ENCODE measurements around the gene HADHA. TPM values are rescaled to one million over a fixed set of nuclear protein-coding genes. Genes with fewer than 3 reads are reported as not detected.

Gene HADHA
- total RNA-seq, 1 experiment from 2014 or later, result 112 TPM

DNA sequence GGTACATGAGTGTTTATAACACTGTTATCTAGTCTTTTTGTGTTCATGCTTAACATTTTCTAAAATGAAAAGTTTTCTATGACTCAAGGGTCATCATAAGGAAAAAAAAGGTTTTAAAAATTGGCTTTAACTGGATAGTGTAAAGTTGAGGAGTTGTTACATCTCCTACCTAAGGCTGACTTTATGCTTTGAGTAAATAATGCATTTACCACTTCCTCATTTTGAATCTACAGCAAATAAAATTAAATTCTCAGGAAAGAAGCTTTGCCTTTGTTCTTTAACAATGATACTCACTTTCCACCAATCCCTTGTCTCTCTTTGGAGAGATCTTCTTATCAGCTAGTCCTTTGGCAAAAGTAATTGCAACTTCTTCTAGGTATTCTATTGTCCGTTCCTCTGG, 29.7 kb downstream of the HADHA start:
- Histone ChIP-seq H3T11ph (ENCODE audit: low read length) (no peak overlapping the region), H4K20me1 (ENCODE audit: control insufficient read depth, insufficient read depth, insufficient read length) (no peaks in the 10 kb centered on the region), H4K8ac (replicated peaks; ENCODE audit: insufficient read length, low read depth, low read length) (no peak overlapping the region), H2BK15ac (ENCODE audit: low read depth, low read length) (no peak overlapping the region), H3K27me3 (ENCODE audit: insufficient read depth, low read length) (no peaks in the 10 kb centered on the region), H3K4me1 (ENCODE audit: insufficient read depth, low read length) (no peaks in the 10 kb centered on the region), H3K9ac (ENCODE audit: extremely low read depth, insufficient read length, low read length) (no peak overlapping the region), H4K91ac (ENCODE audit: insufficient read length, low read depth, low read length) (no peak overlapping the region), H2AFZ (ENCODE audit: low read length) (no peak overlapping the region), H3K4ac (ENCODE audit: low read depth, low read length) (no peak overlapping the region), H3K14ac (ENCODE audit: insufficient read depth, low read length) (no peak overlapping the region), H3K9me3 (ENCODE audit: control insufficient read depth, low read depth, low read length) (no peaks in the 10 kb centered on the region), H2BK120ac (ENCODE audit: low read depth, low read length, poor library complexity, severe bottlenecking) (no peak overlapping the region), H3K4me2 (ENCODE audit: insufficient read depth, insufficient read length, low read length) (no peak overlapping the region), H3K23me2 (ENCODE audit: insufficient read length, low read depth, low read length, poor library complexity, severe bottlenecking) (no peaks in the 10 kb centered on the region), H2AK5ac (ENCODE audit: insufficient read length, low read length) (no peak overlapping the region), H2BK5ac (ENCODE audit: insufficient read length, low read length) (no peak overlapping the region), H3K27ac (ENCODE audit: insufficient read length, low read depth, low read length) (no peak overlapping the region), H2BK12ac (ENCODE audit: insufficient read length, low read depth, low read length) (no peak overlapping the region), H3K79me2 (ENCODE audit: insufficient read depth, low read length) (no peaks in the 10 kb centered on the region), H3K23ac (ENCODE audit: insufficient read length, low read depth, low read length) (no peak overlapping the region), H3K18ac (ENCODE audit: insufficient read length, low read depth, low read length) (no peak overlapping the region), H4K5ac (ENCODE audit: insufficient read length, low read depth, low read length) (no peak overlapping the region), H2BK20ac (ENCODE audit: low read depth, low read length, poor library complexity, severe bottlenecking) (no peak overlapping the region), H3K56ac (ENCODE audit: insufficient read length, low read depth, low read length) (no peak overlapping the region), H3K79me1 (ENCODE audit: insufficient read depth, low read depth, low read length, poor library complexity, severe bottlenecking) (peaks cover 6% of the 10 kb centered on the region)
- H3K4me3 Mint-ChIP-seq, result no peak overlapping the region
- peak overlapping the region in 1 of 3 experiments; percentile 7; a peak in 1 of 7 replicates for H3K27ac Mint-ChIP-seq
- no peak for DNase-seq
- H3K27me3 Mint-ChIP-seq (ENCODE audit: low read depth), result no peaks in the 10 kb centered on the region
- no CpG with 5 or more reads among the region's 1 CpG for WGBS (ENCODE audit: extremely low coverage, insufficient read length, low lambda C conversion rate)
- TF ChIP-seq, protein P1, sequence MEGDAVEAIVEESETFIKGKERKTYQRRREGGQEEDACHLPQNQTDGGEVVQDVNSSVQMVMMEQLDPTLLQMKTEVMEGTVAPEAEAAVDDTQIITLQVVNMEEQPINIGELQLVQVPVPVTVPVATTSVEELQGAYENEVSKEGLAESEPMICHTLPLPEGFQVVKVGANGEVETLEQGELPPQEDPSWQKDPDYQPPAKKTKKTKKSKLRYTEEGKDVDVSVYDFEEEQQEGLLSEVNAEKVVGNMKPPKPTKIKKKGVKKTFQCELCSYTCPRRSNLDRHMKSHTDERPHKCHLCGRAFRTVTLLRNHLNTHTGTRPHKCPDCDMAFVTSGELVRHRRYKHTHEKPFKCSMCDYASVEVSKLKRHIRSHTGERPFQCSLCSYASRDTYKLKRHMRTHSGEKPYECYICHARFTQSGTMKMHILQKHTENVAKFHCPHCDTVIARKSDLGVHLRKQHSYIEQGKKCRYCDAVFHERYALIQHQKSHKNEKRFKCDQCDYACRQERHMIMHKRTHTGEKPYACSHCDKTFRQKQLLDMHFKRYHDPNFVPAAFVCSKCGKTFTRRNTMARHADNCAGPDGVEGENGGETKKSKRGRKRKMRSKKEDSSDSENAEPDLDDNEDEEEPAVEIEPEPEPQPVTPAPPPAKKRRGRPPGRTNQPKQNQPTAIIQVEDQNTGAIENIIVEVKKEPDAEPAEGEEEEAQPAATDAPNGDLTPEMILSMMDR (conservative IDR thresholded peaks at IDR 0.05), result no peak
- peaks cover 11 to 71% (median 49%) of the 10 kb centered on the region in 3 experiments; a peak in 6 of 7 replicates for H3K36me3 Mint-ChIP-seq (ENCODE audit: insufficient read depth in 1 of 3, low read depth in 3 of 3)
- no peaks in the 10 kb centered on the region for H3K9me3 Mint-ChIP-seq
- no peaks in the 10 kb centered on the region for H3K4me1 Mint-ChIP-seq

Data from H9 (cell line).